Activated T-cell treated with anti-CD3 and anti-CD28 coated beads, Interleukin-2, amount 50 U/mL, for 48 hours (primary cell): ENCODE data around the gene MTREX.

Experiments used
- DNase-seq, 2 experiments: peaks; one replicate each; pipeline ENCODE4 v3.0.0-alpha.2; 2020

Gene MTREX

DNA sequence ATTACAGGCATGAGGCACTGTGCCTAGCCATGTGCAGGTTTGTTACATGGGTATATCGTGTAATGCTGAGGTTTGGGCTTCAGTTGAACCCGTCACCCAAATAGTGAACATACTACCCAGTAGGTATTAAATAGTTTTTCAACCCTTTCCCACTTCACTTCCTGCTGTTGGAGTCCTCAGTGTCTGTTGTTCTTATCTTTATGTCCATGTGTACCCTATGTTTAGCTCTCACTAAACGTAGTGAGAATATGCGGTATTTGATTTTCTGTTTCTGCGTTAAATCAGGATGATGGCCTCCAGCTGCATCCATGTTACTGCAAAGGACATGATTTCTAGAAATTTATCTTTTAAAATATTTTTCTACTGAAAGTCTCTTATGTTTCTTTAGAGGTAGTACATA lies 17.8 kb downstream of the MTREX start:
- no peak for DNase-seq

- no peak for DNase-seq
These were observed 19.5 kb downstream of the MTREX start for GRCh38 chr5:55327281-55327680.

DNA sequence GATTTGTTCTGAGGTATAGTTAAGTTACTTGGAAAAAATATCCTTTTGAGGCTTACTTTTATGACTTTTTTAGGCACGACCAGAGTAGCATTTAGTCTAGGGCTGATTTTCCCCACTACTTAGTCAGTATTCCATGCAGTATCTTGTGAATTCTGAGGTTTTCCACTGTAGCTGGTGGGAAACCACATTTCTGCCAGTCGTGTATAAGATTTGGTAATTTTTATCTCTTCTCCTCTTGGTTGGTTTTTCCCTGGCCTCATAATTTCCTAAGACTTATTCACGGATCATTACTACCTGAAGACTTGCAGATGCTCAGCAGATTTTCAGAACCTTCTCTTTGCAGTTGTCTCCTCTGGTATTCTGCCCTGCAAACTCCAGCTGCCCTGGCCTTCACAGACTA lies 23.5 kb downstream of the MTREX start:
- DNase-seq, result no peak

GRCh38 chr5:55333017-55333416 lies 25.2 kb downstream of the MTREX start:
- no peak for DNase-seq

DNA sequence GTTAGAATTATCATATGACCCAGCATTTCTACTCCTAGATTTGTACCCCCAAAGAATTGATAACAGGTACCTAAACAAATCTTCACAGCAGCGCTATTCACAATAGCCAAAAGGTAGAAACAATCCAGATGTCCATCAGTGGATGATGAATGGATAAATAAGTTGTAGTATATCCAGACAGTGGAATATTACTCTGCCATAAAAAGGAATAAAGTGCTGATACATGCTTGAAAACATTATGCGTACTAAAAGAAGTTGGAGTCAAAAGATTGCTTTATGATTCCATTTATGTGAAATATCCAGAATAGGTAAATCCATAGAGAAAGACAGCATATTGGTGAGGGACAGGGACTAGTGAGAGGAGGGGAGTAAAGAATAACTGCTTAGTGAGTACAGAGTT lies 26.0 kb downstream of the MTREX start:
- DNase-seq, result no peak

- DNase-seq, result no peak
These were observed 30.4 kb downstream of the MTREX start for GRCh38 chr5:55338092-55338613.

DNA sequence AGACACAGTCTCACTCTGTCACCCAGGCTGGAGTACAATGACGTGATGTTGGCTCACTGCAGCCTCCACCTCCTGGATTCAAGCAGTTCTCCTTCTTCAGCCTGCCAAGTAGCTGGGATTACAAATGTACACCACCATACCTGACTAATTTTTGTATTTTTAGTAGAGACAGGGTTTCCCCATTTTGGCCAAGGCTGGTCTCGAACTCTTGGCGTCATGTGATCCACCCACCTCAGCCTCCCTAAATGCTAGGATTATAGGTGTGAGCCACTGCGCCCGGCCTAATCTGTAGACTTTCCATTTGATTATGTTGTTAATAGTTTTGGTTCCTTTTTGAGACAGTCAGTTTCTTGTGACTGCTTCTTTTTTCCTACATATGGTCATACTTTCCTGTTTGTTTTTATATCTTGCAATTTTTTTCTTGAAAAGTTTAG lies 31.0 kb downstream of the MTREX start:
- DNase-seq, result peak; percentile 78 to 80

DNA sequence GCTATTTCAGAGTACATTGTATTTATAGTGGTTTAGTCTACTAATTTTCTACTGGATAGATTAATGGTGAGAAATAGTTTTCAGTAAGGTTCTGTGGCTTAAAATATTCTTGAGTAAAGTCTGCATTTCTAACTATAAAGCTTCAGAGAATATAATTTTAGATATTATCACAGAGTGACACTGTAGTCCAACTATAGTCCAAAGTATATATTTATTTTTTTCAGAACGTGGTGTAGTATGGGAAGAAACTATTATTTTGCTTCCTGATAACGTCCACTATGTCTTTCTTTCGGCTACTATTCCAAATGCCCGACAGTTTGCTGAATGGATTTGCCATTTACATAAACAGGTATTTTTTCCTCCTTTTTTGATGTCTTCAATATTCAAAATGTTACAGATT lies 35.3 kb downstream of the MTREX start:
- no peak for DNase-seq

- no peak for DNase-seq
These were observed 35.8 kb downstream of the MTREX start for GRCh38 chr5:55343609-55344008.

- DNase-seq, result peak; percentile 75
These were observed 36.7 kb downstream of the MTREX start for GRCh38 chr5:55344392-55344992.

DNA sequence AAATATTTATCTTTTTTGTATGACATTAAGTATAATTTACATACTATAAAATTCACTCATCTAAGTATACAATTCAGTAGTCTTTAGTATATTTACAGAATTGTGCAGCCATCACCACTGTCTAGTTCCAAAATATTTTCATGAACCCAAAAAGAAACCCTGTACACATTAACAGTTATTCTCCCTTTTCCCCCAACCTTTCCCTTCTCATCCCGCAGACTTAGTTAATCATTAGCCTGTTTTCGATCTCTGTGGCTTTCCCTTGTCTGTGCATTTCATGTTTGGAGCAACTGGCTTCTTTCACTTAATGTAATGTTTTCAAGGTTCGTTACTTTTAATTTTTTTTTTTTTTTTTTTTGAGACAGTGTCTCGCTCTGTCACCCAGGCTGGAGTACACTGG lies 37.5 kb downstream of the MTREX start:
- DNase-seq, result no peak

DNA sequence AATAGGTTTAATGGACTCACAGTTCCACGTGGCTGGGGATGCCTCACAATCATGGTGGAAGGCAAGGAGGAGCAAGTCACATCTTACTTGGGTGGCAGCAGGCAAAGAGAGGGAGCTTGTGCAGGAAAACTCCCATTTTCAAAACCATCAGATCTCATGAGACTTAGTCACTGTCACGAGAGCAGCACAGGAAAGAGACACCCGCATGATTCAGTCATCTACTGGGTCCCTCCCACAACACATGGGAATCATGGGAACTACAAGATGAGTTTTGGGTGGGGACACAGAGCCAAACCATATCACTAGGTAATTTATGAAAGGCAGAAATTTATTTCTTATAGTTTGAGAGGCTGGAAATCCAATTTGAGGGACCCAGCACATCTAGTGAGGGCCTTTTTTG lies 40.0 kb downstream of the MTREX start:
- DNase-seq, result no peak

GRCh38 chr5:55350754-55351153 lies 43.0 kb downstream of the MTREX start:
- no peak for DNase-seq

DNA sequence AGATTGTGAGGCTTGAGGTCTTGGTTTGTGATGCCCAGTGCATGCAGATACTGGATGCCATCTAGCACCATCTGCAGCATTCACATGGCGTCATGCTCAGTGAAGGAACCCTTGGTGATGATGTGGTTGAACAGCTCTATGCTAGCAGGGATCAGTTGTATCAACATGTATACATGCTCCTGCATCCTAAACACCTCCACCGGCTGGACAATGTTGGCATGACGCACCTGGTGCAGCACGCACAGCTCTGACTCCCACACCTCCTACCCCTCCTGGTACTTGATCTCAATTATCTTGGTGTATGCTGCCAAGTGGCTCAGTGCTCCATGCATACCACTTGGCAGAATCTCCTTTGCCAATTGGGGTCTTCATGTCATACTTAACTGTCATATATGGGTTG lies 49.1 kb downstream of the MTREX start:
- no peak for DNase-seq

GRCh38 chr5:55360190-55360589 lies 52.4 kb downstream of the MTREX start:
- DNase-seq, result no peak

- DNase-seq, result no peak
These were observed 56.1 kb downstream of the MTREX start for GRCh38 chr5:55363856-55364255.

DNA sequence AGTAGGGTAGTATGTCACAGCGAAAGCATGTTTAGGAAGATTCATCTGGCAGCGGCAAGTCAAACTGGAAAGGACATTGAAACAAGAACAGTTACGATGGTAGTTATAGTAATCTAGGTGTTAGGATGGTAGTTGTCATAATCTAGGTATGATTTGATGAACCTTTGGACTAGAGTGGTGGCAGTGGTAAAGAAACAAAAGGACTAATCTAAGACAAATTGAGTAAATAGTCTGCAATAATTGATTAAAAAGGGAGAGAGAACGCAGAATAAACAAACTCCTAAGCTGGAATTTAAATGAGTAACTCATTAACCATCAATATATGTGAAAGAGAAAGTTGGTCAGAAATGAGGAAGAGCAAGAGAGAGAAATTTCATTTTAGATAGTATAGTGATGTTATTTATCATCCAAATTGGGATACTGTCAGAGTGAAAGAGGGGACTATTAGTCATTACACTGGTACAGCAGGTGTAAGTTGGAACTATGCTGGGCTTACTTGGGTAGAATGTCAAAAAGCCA lies 56.8 kb downstream of the MTREX start:
- no peak for DNase-seq

GRCh38 chr5:55370291-55370925 lies 62.6 kb downstream of the MTREX start:
- no peak for DNase-seq

GRCh38 chr5:55371145-55371544 lies 63.4 kb downstream of the MTREX start:
- no peak for DNase-seq

DNA sequence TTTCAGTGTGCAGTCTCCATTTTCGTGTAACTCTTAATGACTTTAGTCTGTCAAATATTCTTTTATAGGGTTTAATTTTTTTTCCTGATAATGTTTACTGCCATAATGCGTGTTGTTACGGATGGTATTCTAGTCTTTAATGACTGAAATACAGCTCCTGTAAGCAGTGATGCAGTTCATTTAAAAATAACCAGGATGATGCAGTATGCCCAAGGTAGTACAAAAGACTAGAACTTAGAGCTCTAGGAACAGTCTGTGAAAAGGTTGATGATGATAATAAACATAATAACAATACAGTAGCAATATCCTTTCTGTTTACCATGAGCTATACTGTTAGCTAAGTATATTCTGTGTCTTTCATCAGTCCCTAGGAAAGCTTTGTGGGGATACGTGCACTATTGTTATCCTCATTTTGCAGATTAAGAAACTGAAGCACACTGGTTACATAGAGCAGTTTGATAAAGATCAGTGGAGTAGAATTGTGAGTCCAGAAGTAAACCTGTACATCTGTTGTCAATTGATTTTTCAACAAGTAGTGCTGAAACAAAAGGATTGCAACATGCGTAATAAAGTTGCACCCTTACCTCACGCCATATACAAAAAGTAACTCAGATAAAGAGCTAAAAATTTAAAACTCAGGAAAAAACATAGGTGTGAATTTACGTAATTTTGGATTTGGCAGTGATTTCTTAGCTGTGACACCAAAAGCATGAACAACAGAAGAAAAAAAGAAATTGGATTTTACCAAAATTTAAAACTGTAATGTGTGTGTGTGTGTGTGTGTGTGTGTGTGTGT lies 64.5 kb downstream of the MTREX start:
- no peak for DNase-seq

DNA sequence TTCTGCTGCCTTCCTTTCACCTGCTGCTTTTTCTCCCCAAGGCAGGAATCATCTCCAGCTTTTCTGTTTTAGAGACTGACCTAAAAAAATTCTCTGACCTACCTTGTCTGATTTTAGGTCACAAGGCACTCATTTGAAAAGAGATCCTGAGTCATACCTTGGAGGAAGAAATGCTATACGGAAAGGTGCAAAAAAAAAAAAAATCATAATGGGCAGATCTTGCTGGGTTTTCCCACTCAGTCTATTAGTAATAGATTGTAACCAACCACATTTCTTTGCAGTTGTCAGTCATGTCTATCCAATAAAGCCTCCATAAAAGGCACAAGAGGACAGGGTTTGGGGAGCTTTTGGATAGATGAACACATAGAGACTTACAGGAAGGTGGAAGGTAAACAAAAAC lies 70.0 kb downstream of the MTREX start:
- no peak for DNase-seq

DNA sequence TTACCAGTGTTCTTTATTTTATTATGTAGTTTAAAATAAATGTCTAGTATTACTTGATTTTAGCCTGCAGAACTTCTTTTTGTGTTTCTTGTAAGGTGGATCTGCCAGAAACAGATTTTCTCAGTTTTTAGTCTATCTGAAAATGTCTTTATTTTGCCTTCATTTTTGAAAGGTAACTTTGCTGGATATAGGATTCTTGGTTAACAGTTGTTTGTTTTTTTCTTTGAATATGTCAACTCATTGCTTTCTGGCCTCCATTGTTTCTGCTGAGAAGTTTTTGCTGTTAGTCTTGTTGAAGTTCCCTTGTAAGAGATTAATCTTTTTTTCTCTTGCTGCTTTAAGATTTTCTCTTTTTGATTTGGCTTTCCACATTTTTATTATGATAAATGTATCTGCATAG lies 75.5 kb downstream of the MTREX start:
- no peak for DNase-seq

DNA sequence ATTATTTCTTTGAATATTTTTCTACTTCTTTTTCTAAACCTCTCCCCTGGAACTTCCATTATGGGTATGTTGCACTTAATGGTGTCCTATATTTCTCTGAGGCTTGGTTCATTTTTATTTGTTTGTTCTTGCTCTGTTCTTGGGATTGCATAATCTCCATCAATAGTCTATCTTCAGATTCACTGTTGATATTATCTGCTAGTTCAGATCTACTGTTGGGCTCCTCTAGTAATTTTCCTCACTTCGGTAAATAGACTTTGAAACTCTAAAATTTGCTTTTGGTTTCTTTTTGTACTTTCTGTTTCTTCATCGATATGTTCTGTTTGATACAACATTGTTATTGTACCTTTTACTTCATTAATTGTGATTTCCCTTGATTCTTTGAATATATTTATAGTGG lies 76.3 kb downstream of the MTREX start:
- no peak for DNase-seq

- no peak for DNase-seq
These were observed 77.4 kb downstream of the MTREX start for GRCh38 chr5:55385227-55385626.
